Type B pancreatic cell (in vitro differentiated cells): ENCODE measurements around the gene SLC35F1. TPM values are rescaled to one million over a fixed set of nuclear protein-coding genes. Genes with fewer than 3 reads are reported as not detected.

Experiments used
- DNase-seq: peaks from one replicate; pipeline ENCODE4 v3.0.0; 2021; ENCODE audit warnings: mixed read lengths; ENCODE audit not compliant: unreplicated experiment; ENCODE audit errors: extremely low spot score
- H3K27ac Mint-ChIP-seq: 2 replicates; pipeline ENCODE4 v1.8.0; 2021; ENCODE audit warnings: mild to moderate bottlenecking, mixed read lengths
- H3K27me3 Mint-ChIP-seq: 2 replicates; pipeline ENCODE4 v1.8.0; 2021; ENCODE audit warnings: mixed read lengths
- H3K36me3 Mint-ChIP-seq: 2 replicates; pipeline ENCODE4 v1.8.0; 2021; ENCODE audit warnings: mixed read lengths
- H3K4me1 Mint-ChIP-seq: one replicate; pipeline ENCODE4 v1.8.0; 2021; ENCODE audit warnings: mixed read lengths; ENCODE audit not compliant: unreplicated experiment
- H3K4me3 Mint-ChIP-seq: 2 replicates; pipeline ENCODE4 v1.8.0; 2021; ENCODE audit warnings: mild to moderate bottlenecking, mixed read lengths
- H3K9me3 Mint-ChIP-seq: 2 replicates; pipeline ENCODE4 v1.8.0; 2021; ENCODE audit warnings: mixed read lengths
- total RNA-seq: library from RNA; stranded (reverse); gene quantifications from 2 replicates; pipeline ENCODE4 v1.2.1, GENCODE V29; 2021; ENCODE audit warnings: low replicate concordance
- TF ChIP-seq, protein P1 (sequence below): fragments of 200-600 bp; sonication (generic); conservative IDR thresholded peaks from 2 replicates; pipeline ENCODE4 v1.5.0; 2021; ENCODE audit warnings: antibody characterized with exemption, mild to moderate bottlenecking

SLC35F1 gene
- total RNA-seq, 1 donor from 2014 or later = 6.1 TPM

GRCh38 chr6:118306392-118307238, 399.6 kb downstream of the SLC35F1 start:
- Mint-ChIP-seq H3K4me3 (no peak overlapping the region), H3K36me3 (no peaks in the 10 kb centered on the region), H3K27ac (no peak overlapping the region), H3K27me3 (no peaks in the 10 kb centered on the region), H3K4me1 (peaks cover 5% of the 10 kb centered on the region), H3K9me3 (no peaks in the 10 kb centered on the region)
- DNase-seq = no peak
- TF ChIP-seq, protein P1, sequence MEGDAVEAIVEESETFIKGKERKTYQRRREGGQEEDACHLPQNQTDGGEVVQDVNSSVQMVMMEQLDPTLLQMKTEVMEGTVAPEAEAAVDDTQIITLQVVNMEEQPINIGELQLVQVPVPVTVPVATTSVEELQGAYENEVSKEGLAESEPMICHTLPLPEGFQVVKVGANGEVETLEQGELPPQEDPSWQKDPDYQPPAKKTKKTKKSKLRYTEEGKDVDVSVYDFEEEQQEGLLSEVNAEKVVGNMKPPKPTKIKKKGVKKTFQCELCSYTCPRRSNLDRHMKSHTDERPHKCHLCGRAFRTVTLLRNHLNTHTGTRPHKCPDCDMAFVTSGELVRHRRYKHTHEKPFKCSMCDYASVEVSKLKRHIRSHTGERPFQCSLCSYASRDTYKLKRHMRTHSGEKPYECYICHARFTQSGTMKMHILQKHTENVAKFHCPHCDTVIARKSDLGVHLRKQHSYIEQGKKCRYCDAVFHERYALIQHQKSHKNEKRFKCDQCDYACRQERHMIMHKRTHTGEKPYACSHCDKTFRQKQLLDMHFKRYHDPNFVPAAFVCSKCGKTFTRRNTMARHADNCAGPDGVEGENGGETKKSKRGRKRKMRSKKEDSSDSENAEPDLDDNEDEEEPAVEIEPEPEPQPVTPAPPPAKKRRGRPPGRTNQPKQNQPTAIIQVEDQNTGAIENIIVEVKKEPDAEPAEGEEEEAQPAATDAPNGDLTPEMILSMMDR = no peak

DNA sequence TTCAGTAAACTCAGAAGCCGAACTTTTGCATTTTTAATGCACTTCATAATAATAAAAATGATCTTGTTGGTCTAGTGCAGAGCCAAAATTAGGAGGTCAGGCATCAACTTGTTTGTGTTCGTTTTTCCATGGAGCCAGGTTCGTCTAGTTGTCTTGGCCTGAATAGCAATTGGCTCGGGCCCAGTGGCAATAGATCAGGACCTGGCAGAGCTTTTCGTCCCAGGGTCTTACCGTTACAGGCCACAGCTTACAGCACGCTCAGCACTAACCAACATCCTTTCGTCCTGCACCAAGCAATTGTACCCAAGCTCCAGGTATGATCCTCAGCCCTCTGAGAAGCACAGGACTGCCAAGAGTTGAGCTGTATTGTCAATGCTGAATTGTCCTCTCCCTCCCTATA, 400.5 kb downstream of the SLC35F1 start:
- Mint-ChIP-seq H3K4me3 (no peak overlapping the region), H3K9me3 (no peaks in the 10 kb centered on the region), H3K27me3 (no peaks in the 10 kb centered on the region), H3K36me3 (no peaks in the 10 kb centered on the region), H3K27ac (no peak overlapping the region), H3K4me1 (peaks cover 5% of the 10 kb centered on the region)
- DNase-seq = no peak
- TF ChIP-seq, protein P1 = no peak

- TF ChIP-seq, protein P1 = no peak
- Mint-ChIP-seq H3K4me3 (no peak overlapping the region), H3K36me3 (no peaks in the 10 kb centered on the region)
Observed at GRCh38 chr6:118309337-118310093, 402.5 kb downstream of the SLC35F1 start.

DNA sequence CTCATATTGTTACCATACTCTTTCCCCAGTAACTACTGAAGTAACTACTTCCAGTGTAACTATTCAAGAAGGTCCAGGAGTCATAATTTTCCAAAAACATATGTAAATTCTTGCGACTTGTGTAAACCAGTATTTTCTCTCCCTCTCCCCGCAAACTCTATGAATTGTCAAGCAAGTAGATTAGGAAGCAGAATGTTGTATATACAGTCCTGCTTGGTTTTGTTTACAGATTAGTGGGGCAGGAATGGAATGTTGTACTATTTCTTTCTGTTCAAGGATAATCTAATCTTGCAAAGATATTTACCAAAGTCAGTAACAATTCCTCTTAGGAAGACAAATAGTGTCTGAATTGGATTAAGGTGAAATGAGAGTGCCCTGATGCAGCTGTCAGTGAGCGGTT, 406.1 kb downstream of the SLC35F1 start:
- no peak for DNase-seq
- TF ChIP-seq, protein P1 = no peak
- H3K36me3 Mint-ChIP-seq = no peaks in the 10 kb centered on the region
- H3K27me3 Mint-ChIP-seq = no peaks in the 10 kb centered on the region
- H3K27ac Mint-ChIP-seq = no peak overlapping the region
- no peak overlapping the region for H3K4me3 Mint-ChIP-seq
- peaks cover 10% of the 10 kb centered on the region for H3K4me1 Mint-ChIP-seq
- no peaks in the 10 kb centered on the region for H3K9me3 Mint-ChIP-seq

More at GRCh38 chr6:118309337-118310093, 402.5 kb downstream of the SLC35F1 start:
- no peaks in the 10 kb centered on the region for H3K9me3 Mint-ChIP-seq
- H3K27me3 Mint-ChIP-seq = no peaks in the 10 kb centered on the region
- DNase-seq = no peak
- peaks cover 5% of the 10 kb centered on the region for H3K4me1 Mint-ChIP-seq
- no peak overlapping the region for H3K27ac Mint-ChIP-seq

GRCh38 chr6:118313762-118314161, 406.7 kb downstream of the SLC35F1 start:
- Mint-ChIP-seq H3K9me3 (no peaks in the 10 kb centered on the region), H3K4me1 (peaks cover 10% of the 10 kb centered on the region), H3K4me3 (no peak overlapping the region), H3K27me3 (no peaks in the 10 kb centered on the region), H3K36me3 (no peaks in the 10 kb centered on the region), H3K27ac (no peak overlapping the region)
- TF ChIP-seq, protein P1 = no peak
- DNase-seq = no peak
